Prostate gland (tissue), 2 donors: ENCODE results near the gene RPL39. TPM values are rescaled to one million over a fixed set of nuclear protein-coding genes. Genes with fewer than 3 reads are reported as not detected.

Experiments
- DNase-seq: peaks from one replicate; pipeline ENCODE4 v3.0.0-alpha.2; 2019; ENCODE audit warnings: low spot score
- H3K27ac ChIP-seq, 2 donors: fragments of 200-600 bp; sonication (generic); 2 replicates each; pipeline ENCODE4 v1.5.1; 2017 to 2019
- H3K27me3 ChIP-seq: fragments of 200-600 bp; sonication (generic); replicated peaks from 2 replicates; pipeline ENCODE4 v1.5.1; 2019; ENCODE audit not compliant: insufficient read depth
- H3K36me3 ChIP-seq, 2 donors: fragments of 200-600 bp; sonication (generic); 1 replicate in 1 of 2; 2 replicates in 1 of 2; pipeline versions ENCODE4 v1.5.1 to v1.8.1; 2017 to 2019
- H3K4me1 ChIP-seq: fragments of 200-600 bp; sonication (generic); replicated peaks from 2 replicates; pipeline ENCODE4 v1.5.1; 2019
- H3K4me3 ChIP-seq, 2 donors: fragments of 200-600 bp; sonication (generic); 2 replicates each; pipeline ENCODE4 v1.5.1; 2017 to 2019
- H3K9me3 ChIP-seq: fragments of 200-600 bp; sonication (generic); 2 replicates; pipeline ENCODE4 v1.5.1; 2017
- POLR2A ChIP-seq: fragments of 450-650 bp; IDR thresholded peaks from one replicate; pipeline ENCODE4 v1.6.1; 2016; ENCODE audit warnings: antibody characterized with exemption, mild to moderate bottlenecking
- POLR2AphosphoS5 ChIP-seq: sonication (generic); formaldehyde crosslinking; IDR thresholded peaks from one replicate; pipeline ENCODE4 v1.6.1; 2017; ENCODE audit warnings: antibody characterized with exemption
- WGBS: methylation state at CpG from one replicate; pipeline ENCODE4 v1.1.5; 2018; 5-methylcytosine and 5-hydroxymethylcytosine counted together
- intact Hi-C: fragments of 100-400 bp; cut with DNase I; formaldehyde crosslinking; loops from one replicate; pipeline ENCODE4 v1.14.2; 2022
- total RNA-seq, 2 donors: library from RNA; depleted of rRNA; stranded (reverse); fragments of >200 nt; gene quantifications; one replicate each; pipeline ENCODE4 v1.1.0, GENCODE V29; 2016
- TF ChIP-seq, protein P1 (sequence below), 4 experiments: fragments of 200-600 bp in 2 of 4; fragments of 450-650 bp in 2 of 4; sonication (generic) in 2 of 4; IDR thresholded peaks; 1 replicate in 3 of 4; 2 replicates in 1 of 4; pipeline ENCODE4 v1.5.1; 2016 to 2019; ENCODE audit warnings: antibody characterized with exemption in 4 of 4, mild to moderate bottlenecking in 2 of 4, moderate library complexity in 2 of 4

RPL39 gene
- total RNA-seq, 2 donors from 2014 or later = 2,133 to 2,412 TPM

DNA sequence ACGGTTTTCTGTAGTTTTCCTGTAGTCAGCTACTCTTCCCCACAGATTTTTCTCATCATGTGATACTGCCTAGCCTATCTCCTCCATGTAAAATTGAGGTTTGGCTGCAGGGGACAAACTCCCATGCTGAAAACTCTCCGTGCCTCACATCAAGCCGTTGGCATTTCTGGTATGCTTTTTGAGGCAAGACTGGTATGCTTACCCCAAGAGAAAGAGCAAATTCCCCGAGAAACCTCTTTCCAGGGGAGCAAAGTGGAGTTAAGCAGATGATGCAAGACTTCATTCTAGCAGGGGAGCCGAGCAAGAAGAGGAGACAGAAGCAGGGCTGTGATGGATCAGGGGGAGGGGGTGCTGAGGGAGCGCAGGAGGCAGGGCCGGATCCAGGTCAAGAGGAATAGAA, 28.2 kb downstream of the RPL39 start:
- H3K27ac ChIP-seq = no peak overlapping the region
- H3K9me3 ChIP-seq = no peaks in the 10 kb centered on the region
- no peak overlapping the region for H3K4me3 ChIP-seq
- intact Hi-C loops = no loop called here
- H3K27me3 ChIP-seq = no peaks in the 10 kb centered on the region
- no peak for DNase-seq
- H3K4me1 ChIP-seq = no peaks in the 10 kb centered on the region
- no peaks in the 10 kb centered on the region for H3K36me3 ChIP-seq
- WGBS = 42% methylated on average over 7 of the region's 7 CpGs
- TF ChIP-seq, protein P1, sequence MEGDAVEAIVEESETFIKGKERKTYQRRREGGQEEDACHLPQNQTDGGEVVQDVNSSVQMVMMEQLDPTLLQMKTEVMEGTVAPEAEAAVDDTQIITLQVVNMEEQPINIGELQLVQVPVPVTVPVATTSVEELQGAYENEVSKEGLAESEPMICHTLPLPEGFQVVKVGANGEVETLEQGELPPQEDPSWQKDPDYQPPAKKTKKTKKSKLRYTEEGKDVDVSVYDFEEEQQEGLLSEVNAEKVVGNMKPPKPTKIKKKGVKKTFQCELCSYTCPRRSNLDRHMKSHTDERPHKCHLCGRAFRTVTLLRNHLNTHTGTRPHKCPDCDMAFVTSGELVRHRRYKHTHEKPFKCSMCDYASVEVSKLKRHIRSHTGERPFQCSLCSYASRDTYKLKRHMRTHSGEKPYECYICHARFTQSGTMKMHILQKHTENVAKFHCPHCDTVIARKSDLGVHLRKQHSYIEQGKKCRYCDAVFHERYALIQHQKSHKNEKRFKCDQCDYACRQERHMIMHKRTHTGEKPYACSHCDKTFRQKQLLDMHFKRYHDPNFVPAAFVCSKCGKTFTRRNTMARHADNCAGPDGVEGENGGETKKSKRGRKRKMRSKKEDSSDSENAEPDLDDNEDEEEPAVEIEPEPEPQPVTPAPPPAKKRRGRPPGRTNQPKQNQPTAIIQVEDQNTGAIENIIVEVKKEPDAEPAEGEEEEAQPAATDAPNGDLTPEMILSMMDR (IDR thresholded peaks at IDR 0.05) = no peak
- TF ChIP-seq POLR2A (no peak), POLR2AphosphoS5 (no peak)

DNA sequence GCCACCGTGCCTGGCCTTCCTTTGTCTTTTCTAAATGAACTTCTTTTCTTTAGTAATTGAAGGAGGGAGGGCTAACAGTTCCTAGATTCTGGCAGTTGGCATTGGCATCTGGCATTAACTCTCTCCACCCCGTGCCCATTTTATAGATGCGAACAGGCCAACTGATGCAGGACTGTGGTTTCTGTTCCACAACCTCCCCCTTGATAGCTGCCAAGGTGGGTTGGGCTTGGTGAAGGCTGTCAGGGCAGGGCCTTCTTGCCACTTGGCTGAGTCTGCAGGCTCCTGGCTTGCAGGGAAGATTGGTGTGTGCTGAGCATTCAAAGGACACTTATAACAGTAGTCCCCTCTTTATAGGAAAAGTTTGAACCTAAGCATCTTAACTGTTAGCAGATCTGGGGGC, 28.7 kb downstream of the RPL39 start:
- no peaks in the 10 kb centered on the region for H3K27me3 ChIP-seq
- H3K4me3 ChIP-seq = no peak overlapping the region
- intact Hi-C loops = no loop called here
- DNase-seq = no peak
- H3K4me1 ChIP-seq = no peaks in the 10 kb centered on the region
- no peaks in the 10 kb centered on the region for H3K36me3 ChIP-seq
- WGBS = 41% methylated on average over 3 of the region's 3 CpGs
- H3K27ac ChIP-seq = no peak overlapping the region
- no peaks in the 10 kb centered on the region for H3K9me3 ChIP-seq
- TF ChIP-seq POLR2A (no peak), POLR2AphosphoS5 (no peak)
- TF ChIP-seq, protein P1 (IDR thresholded peaks at IDR 0.05) = no peak

- TF ChIP-seq, protein P1 (IDR thresholded peaks at IDR 0.05) = no peak
- no peak for TF ChIP-seq POLR2AphosphoS5
- no peak for TF ChIP-seq POLR2A
- no peak for DNase-seq
- WGBS = 90% methylated on average over 16 of the region's 18 CpGs
- H3K4me1 ChIP-seq = no peaks in the 10 kb centered on the region
- H3K4me3 ChIP-seq = no peak overlapping the region
- no peaks in the 10 kb centered on the region for H3K27me3 ChIP-seq
- no peaks in the 10 kb centered on the region for H3K36me3 ChIP-seq
- intact Hi-C loops = no loop called here
- H3K27ac ChIP-seq = no peak overlapping the region
- H3K9me3 ChIP-seq = no peaks in the 10 kb centered on the region
Observed at GRCh38 chrX:119760026-119760877, 31.2 kb downstream of the RPL39 start.

- 37% methylated on average over 18 of the region's 44 CpGs for WGBS
Observed at GRCh38 chrX:119759248-119759766, 32.1 kb downstream of the RPL39 start.

More at GRCh38 chrX:119759248-119759766, 32.1 kb downstream of the RPL39 start:
- Histone ChIP-seq H3K4me3 (no peak overlapping the region), H3K9me3 (no peaks in the 10 kb centered on the region), H3K27ac (no peak overlapping the region), H3K4me1 (no peaks in the 10 kb centered on the region), H3K36me3 (no peaks in the 10 kb centered on the region), H3K27me3 (no peaks in the 10 kb centered on the region)
- TF ChIP-seq, protein P1 (IDR thresholded peaks at IDR 0.05) = no peak
- no peak for TF ChIP-seq POLR2AphosphoS5
- TF ChIP-seq POLR2A = no peak
- intact Hi-C loops = no loop called here
- DNase-seq = no peak
